ENCODE data around the gene SBF1.

SBF1 gene

GRCh38 chr22:50483977-50484853 lies 9.4 kb upstream of the SBF1 start:
- no peak for DNase-seq (ENCODE audit: low read depth, low spot score)

GRCh38 chr22:50483556-50483955 lies 8.7 kb upstream of the SBF1 start:
- no peak for DNase-seq (ENCODE audit: low read depth, low spot score)

GRCh38 chr22:50483106-50483505 lies 8.3 kb upstream of the SBF1 start:
- DNase-seq (ENCODE audit: low read depth, low spot score) = no peak

- no peak for DNase-seq (ENCODE audit: low read depth, low spot score)
These were observed 7.6 kb upstream of the SBF1 start for GRCh38 chr22:50482107-50483074.

- DNase-seq (ENCODE audit: low read depth, low spot score) = no peak
These were observed 6.7 kb upstream of the SBF1 start, which contains the start of gene ADM2 for GRCh38 chr22:50481440-50482106. Gene ADM2 (plus strand): TSS chr22:50481543. CDS start chr22:50481848, 305 bp downstream.

- no peak for DNase-seq (ENCODE audit: low read depth, low spot score)
These were observed 6.2 kb upstream of the SBF1 start for GRCh38 chr22:50481045-50481439.

GRCh38 chr22:50479721-50480120 lies 4.9 kb upstream of the SBF1 start:
- DNase-seq (ENCODE audit: low read depth, low spot score) = no peak

GRCh38 chr22:50477923-50478322 lies 3.1 kb upstream of the SBF1 start:
- DNase-seq (ENCODE audit: low read depth, low spot score) = no peak

GRCh38 chr22:50476868-50477267 lies 2.0 kb upstream of the SBF1 start:
- no peak for DNase-seq (ENCODE audit: low read depth, low spot score)

- no peak for DNase-seq (ENCODE audit: low read depth, low spot score)
These were observed 792 bp upstream of the SBF1 start for GRCh38 chr22:50475652-50476002.

GRCh38 chr22:50473855-50474671 lies 772 bp downstream of the SBF1 start:
- DNase-seq (ENCODE audit: low read depth, low spot score) = no peak

GRCh38 chr22:50473088-50473487 lies 1.7 kb downstream of the SBF1 start:
- DNase-seq (ENCODE audit: low read depth, low spot score) = no peak

- no peak for DNase-seq (ENCODE audit: low read depth, low spot score)
These were observed 2.9 kb downstream of the SBF1 start for GRCh38 chr22:50471962-50472361.

GRCh38 chr22:50471197-50471847 lies 3.5 kb downstream of the SBF1 start:
- DNase-seq (ENCODE audit: low read depth, low spot score) = no peak

GRCh38 chr22:50470491-50470890 lies 4.3 kb downstream of the SBF1 start:
- DNase-seq (ENCODE audit: low read depth, low spot score) = no peak

GRCh38 chr22:50469377-50470305 lies 5.2 kb downstream of the SBF1 start:
- peak; percentile 86 for DNase-seq (ENCODE audit: low read depth, low spot score)

GRCh38 chr22:50468626-50469025 lies 6.2 kb downstream of the SBF1 start:
- no peak for DNase-seq (ENCODE audit: low read depth, low spot score)

- no peak for DNase-seq (ENCODE audit: low read depth, low spot score)
These were observed 6.9 kb downstream of the SBF1 start for GRCh38 chr22:50467773-50468440.

GRCh38 chr22:50467341-50467740 lies 7.5 kb downstream of the SBF1 start:
- DNase-seq (ENCODE audit: low read depth, low spot score) = no peak
